DMS153 (cell line): ENCODE measurements around the gene PRKCZ.

Experiments used
- DNase-seq: peaks from one replicate; lab custom pipeline; 2025; lab: John Stamatoyannopoulos, UW

Gene PRKCZ

DNA sequence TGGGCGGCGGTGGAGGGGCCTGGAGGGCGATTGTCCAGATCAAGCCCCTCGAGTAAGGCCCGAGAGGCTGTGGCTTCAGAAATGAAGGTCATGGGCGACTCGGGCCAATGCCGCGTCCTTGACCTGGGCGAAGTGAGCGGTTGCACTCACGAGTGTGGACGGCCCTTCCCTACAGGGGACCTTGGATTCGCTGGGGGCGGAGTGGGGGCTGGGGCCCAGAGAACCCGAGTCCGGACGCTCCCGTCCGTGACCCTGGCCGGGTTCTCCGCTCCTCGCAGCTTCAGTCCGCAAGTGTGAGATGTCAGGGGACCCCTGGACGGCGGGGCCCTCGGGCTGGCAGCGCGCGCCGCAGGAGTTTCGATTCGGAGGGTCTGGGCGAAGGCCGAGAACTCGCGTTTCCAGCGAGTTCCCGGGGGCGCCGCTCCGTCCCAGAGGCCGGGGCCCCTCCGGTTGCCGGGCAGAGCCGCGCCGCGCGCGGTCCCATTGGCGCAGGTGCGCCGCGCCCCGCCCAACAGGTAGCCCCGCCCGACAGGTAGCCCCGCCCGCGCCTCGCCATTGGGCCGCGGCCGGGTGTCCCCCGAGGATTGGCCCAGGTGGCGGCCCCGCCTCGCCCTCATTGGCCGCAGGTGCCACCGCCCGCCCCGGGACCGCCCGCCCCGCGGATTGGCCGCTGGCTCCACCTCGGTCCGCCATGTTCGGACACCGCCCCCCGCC, at the start of gene PRKCZ:
PRKCZ (plus strand) TSS at position 694 of the 714 bp plus-strand sequence. CDS start 220 bp downstream, outside the sequence.
- DNase-seq, result peak; percentile 95

- no peak for DNase-seq
Observed at GRCh38 chr1:2000432-2000831, 49.8 kb upstream of the PRKCZ start.

- no peak for DNase-seq
Observed at GRCh38 chr1:2000850-2001249, 49.4 kb upstream of the PRKCZ start.

DNA sequence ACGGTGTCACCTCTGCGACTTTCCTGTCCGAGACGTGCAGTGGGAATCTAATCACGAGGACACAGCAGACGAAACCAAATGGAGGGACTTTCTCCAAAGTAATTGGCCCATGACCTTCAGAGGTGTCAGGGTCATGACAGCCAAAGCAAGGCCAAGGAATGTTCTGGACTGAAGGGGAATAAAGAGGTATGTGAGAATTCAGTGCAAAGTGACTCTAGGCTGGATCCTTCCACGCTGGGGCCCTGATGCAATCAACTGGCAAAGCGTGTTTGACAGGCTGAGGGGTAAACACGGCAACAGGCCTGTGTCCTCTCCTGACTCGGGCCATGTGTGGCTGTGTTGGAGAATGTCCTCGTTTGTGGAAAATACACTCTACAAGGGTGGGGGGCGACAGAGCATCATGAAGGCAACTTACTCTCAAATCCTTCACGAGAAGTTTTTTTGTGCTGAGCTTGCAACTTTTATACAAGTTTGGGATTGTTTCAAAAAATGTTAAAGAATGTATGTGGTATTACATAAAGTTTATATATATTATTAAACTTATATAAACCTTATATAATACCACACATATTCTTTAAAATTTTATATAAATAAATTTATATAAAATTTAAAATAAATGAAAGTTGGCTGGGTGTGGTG, 48.3 kb upstream of the PRKCZ start:
- DNase-seq, result no peak

DNA sequence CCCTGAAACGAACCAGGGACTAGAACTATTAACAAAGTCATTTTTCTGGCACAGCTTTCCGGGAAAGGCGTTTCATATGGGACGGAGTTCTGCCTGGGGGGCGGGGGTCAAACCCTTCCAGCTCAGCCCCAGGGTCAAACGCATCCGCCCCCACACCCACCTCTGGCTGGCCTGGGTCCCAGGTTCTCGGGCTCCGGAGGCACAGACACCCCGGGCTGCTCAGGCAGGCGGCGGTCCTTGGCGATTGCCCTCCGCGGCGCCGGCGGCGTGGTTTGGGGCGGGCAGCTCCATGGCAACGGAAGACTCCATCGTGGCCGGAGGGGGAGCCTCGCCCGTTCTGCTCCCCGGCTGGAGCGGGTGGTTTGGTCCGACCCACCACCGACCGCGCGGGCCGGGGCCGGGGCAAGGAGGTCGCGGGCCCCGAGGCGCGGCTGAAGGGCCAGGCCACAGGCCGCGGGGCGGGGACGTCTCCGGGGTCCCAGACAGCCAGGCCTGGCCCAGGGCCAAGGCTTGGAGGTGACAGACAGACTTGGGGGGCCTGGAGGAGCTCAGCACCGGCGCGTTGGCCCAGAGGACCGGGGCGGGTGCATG, 46.6 kb upstream of the PRKCZ start, which contains the start of gene CFAP74:
CFAP74 (minus strand) TSS at position 246 of the 591 bp plus-strand sequence. CDS start 12,830 bp downstream, outside the sequence.
- peak; percentile 64 for DNase-seq

GRCh38 chr1:2004856-2005255, 45.4 kb upstream of the PRKCZ start:
- no peak for DNase-seq

GRCh38 chr1:2009101-2010053, 40.8 kb upstream of the PRKCZ start:
- DNase-seq, result no peak

GRCh38 chr1:2014181-2014580, 36.0 kb upstream of the PRKCZ start:
- DNase-seq, result no peak

- no peak for DNase-seq
Observed at GRCh38 chr1:2014741-2015735, 35.2 kb upstream of the PRKCZ start.

DNA sequence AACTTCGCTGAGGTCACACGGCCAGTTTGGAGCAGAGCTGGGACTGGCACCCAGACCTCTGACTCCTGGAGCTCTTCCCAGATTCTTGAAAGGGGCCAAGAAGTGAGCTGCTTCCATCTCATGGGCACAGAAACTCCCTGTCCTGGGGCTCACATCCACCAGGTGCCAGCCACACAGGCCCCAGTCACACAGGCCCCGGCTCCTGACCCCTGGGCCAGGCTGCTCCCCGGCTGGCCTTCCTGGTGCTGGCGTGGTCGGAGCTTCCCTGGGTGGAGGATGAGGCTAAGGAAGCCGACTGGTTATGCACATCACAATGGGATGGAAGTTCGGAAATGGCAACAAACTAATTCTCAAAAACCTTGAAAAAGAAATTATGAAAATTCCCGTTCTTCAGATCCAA, 34.1 kb upstream of the PRKCZ start:
- DNase-seq, result no peak

DNA sequence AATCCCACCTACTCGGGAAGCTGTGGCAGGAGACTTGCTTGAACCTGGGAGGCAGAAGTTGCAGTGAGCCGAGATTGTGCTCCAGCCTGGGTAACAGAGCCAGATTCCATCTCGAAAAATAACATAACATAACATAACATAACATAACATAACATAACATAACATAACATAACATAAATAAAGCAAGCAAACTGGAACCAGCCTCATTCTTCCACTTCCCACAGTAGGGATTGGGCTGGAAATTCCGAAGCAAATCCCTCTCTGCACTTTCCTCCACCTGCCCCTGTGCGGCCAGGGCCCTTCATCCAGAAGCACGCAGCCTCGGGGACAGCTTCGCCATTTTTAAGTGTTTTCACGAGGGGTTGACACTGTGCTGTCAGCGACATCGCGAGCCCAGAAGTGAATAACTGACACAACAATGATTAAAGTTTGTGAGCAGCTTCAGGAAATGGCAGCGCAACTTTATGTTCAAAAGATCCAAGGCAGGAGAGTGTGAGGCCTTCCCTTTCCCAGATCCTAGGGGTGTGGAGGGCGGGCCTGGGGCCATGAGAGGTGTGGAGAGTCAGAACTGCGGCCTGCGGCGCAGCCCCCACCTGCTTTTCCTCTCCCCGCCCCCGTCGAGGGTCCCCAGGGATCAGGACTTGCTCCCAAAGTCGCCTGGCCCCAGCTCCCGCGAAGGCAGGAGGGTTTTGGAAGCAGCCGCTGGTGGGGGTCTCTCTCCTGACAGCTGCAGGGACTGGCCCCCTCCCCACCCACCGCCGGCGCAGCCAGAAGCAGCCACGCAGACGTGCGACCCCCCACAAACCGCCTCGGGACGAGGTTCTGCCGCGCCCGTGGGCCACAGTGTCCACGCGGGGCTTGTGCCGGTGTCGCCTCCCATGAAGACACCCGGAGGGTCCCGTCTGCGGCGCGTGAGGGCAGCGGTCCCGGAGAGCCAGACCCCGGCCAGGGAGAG, 31.7 kb upstream of the PRKCZ start:
- DNase-seq, result no peak

- DNase-seq, result no peak
Observed at GRCh38 chr1:2019172-2019543, 31.1 kb upstream of the PRKCZ start, which contains the start of gene GABRD. GABRD (plus strand) TSS chr1:2019345; CDS start chr1:2019424, 79 bp downstream.

DNA sequence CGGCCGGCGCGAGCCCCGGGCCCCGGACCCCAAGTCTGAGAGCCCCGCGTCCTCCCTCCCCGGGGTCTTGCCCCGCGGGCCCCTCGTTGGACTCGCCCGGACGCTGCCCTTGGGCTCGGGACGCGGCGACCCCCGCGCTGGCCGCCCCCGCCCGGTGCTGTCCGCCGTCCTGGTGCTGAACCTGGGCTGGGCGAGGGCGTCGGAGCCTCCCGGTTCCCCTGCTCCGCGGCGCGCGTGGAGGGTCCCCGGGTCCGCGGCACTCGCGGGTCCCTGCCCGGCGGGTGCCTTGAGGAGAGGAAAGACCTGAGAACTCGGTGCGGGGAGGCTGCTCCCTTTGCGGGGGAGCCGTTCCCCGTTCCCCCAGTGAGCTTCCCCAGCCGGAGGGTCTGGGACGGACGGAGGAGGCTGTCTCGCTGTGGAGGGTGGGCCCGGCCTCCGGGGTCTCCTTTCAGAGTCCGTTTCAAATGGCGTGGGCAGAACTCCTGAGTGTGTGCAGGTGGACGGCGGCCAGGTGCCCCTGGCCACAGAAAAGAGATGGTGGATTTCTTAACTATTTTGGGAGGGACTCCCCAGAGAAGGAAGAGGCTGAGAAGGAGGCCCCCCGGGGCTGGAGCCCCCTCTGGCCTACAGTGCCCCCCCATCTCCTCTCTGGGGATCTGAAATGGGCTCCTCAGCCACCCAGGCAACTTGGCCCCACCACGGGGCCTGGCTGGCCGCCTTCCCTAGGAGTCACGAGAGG, 30.5 kb upstream of the PRKCZ start:
- no peak for DNase-seq

GRCh38 chr1:2020310-2020655, 29.9 kb upstream of the PRKCZ start:
- no peak for DNase-seq

DNA sequence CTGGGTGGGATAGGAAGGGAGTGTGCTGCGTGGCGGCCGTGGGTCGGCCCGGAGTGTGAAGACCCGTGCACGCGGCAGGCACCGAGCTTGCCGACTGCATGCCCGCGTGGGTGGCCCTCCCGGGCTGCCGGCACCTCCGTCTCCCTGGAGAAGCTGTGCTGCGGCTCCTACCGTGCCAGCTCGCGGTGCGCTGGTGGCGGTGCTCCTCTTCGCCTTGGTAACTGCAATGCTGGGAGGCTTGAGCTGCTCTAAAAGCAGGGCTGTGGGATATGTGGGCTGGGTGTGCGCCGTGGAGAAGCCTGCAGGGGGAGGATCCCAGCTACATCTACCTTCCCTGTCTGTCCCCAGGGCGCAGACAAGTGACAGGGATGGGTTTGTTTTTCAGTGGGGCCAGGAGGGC, 28.7 kb upstream of the PRKCZ start:
- no peak for DNase-seq

DNA sequence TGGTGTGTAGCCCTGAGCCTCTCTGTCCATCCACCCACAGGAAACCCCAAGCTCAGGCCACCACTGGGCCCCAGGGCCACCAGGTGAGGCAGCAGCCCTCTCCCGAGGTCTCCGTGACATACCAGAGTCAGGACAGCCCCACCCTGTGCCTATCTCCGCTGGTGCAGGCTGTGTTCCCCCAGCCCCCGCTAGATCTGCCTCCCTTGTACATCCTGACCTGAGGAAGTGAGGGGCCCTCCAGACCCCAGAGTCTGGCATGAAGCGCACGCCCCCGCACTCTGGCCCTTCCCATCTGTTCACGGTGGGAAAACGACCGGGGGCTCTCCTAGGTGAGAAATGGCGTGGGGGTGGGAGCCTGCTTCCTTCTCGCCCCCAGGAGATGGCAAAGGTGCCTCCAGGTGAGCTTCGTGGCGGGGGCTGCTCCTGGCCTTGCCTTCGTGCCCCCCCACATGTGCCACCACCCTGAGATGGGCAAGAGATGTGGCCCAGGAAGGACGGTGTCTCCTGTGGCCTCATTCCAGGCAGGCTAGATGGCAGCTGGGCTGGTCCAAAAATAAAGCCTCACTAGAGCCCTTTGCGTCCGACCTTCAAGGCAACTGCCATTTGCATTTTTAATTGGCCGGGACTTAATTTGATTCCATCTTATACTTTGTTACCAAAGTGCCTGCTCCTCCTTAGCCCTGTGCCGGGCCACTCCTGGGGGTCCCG, 28.0 kb upstream of the PRKCZ start:
- no peak for DNase-seq

DNA sequence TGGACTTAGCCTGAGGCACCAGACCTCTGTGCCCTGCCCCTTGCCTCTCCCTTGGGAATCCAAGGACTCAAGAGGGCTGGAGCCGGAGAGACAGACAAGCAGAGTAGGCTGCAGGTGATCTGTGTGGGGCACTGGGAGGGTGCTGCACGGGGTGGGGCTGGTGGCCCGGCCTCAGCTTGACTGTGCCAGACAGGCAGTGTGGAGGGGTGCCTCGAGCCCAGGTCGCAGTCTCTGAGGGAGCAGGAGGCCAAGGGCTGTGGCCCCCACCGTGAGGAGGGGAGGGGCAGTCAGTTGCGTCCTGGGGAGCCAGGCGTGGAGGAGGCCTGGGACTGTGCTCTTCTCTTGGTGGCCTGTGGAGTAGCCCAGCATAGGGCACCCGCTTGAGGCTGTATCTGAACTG, 27.0 kb upstream of the PRKCZ start:
- no peak for DNase-seq

GRCh38 chr1:2024451-2024850, 25.8 kb upstream of the PRKCZ start:
- no peak for DNase-seq
